IPS-NIHi11 (cell line): ENCODE results near the gene SLFN5.
"Not testable (repeated sequence)": the region's sequence is repeated elsewhere in the genome, so short reads cannot be mapped to it uniquely, and the experiment has no call there.

ENCODE experiments used
- DNase-seq: peaks from one replicate; pipeline ENCODE4 v3.0.0; 2012; ENCODE audit warnings: mixed read lengths, low spot score

The SLFN5 gene

DNA sequence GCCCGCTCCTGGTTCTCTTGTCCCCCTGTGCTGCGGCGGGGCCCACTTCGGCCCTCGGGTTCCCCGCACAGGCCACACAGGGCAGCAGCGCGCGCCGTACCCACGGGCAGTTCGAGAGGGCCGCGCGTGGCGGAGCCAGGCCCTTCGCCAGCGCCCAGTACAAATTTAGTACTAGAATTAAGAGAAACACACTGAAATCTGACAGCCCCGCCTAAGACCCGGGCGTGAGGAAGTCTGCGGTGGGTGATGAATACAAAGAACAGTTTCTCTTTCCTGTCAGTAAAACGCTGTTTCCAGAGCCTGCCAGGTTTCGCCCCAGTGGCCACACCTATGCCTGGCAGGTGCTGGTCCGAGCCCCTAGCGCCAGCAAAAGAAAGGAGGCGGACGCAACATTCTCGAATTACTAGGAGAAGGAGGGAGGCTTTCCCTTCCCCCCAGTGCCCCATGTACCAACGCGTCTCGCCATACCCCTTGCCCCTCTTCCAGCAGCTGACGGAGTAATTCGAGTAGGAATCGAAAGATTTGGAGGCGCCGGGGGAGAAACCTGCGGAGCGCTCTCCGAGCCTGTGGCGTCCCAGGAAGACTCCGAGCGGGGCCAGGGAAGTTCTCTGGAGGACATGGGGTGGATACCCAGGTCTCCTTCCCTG is 591 bp upstream of the SLFN5 start:
- peak; percentile 90 for DNase-seq

DNA sequence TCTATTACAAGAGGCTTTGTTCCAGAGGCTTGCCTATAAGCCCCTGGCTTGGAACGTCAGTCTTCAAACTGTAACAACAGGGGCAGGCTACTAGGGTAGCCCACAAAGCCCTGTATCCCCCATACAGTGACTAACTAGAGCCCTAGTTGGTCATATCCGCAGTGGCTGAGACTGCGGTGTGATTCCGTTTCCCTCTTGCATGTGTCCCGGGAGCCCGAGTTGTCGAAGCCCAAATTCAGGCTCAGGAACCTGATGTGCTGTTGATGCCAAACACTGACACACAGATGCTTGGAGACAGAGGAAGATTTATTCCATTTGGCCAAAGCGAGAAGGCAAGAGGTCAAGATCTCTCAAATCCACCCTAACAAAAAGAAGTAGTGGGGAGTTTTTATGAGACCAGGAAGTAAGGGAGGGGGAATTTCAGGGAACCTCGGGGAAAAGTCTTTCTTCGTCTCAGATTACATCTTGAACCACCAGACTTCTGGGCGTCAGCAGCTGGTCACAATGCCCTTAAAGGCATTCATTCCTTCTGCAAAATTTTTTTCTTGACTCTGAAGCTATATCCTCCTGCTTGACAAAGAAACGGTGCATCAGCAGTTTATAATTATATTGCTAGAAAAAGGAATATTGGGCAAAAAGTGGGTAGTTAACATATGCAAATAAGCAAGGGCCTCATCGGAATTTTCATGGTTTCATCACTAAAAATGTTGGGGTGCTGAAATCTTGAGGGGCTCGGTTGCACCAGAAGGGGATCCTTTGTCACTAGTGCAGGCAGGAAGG is 879 bp downstream of the SLFN5 start:
- DNase-seq, result peak; percentile 17

DNA sequence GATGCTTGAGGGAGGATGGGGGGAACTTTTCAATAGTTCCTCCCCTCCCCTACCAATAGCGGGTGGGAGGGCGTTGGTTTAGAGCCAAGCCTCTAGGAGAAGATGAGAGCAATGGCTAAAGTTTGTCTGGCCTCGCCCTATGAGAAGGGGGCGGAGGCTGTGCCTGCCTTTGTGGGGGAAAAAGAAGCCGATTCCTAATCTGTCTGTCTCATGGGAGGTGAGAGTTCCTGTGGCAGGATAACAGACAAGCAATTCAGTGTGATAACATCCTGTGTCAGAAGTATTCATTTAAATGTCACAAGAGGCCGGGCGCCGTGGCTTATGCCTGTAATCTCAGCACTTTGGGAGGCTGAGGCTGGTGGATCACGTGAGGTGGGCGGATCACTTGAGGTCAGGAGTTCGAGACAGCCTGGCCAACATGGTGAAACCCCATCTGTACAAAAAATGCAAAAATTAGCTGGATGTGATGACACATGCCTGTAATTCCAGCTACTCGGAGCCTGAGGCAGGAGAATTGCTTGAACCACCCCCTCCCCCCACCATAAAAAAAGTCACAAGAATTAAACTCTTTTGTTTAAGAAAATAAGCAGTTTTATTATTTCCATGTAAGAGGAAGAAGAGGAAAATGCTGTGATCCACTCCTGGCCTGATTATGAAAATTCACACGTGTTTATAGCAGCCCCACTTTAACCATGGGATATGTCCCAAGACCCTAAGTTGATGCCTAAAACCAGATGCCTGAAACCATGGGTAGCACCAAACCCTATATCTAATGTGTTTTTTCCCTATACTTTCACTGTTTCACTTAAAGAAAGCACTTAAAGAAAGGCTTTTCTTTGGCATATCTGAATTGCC is 1.7 kb downstream of the SLFN5 start:
- peak; percentile 21 for DNase-seq

DNA sequence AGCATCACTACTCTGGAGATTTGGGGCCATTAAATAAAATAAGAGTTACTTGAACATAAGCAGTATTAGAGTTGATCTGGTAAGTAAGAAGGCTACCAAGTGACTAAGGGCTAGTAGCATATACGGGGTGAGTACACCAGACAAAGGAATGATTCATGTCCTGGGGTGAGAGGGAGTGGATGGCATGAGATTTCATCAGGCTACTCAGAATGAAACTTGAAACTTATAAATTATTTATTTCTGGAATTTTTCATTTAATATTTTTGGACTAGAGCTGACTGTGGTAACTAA is 2.3 kb downstream of the SLFN5 start:
- no peak for DNase-seq

DNA sequence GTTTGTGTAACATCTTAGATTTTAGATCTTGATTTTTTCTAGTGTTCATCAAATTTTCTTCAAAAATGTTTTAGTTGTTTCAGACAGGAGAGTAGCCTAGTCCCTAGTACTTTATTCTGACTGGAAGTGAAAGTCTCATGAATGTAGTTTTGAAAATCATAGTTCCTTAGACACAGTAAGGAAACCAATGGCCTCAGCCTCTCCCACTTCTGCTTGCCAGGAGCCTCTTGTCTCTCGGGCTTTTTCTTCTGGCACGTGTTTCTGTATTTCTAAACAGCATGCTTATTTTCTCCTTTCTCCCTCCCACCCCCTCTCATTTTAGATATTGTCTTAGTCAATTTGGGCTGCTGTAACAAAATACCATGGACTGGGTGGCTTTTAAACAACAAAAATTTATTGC is 9.8 kb downstream of the SLFN5 start:
- no peak for DNase-seq

DNA sequence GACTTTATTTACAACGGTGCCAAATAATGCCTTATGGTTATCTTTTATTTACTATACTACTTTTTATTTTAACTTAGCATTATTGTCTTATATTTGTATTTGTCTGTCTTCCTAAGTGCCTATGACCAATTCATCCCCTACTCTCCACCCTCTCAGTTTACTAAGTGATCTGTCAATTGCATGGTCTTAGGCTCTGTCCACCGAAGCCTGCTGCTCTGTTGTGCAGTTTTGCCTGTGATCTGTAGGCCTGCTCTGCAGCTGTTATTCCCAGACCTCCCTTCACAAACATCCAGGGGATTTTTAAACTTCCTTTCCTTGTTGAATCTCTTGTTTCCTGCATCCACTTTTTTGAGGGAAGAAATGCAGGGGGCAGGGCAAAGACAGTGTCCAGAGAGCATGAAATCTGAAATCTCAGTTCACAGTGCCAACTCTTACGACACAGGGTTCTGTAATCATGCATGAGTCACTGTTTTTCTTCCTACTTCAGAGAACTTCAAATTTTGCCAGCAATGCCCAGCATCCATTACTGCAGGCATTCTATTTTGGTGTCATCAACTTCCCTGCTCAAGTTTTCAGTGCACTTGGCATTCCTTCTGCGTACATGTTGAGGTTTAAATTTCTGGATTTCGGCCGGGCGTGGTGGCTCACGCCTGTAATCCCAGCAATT is 11.4 kb downstream of the SLFN5 start:
- no peak for DNase-seq

DNA sequence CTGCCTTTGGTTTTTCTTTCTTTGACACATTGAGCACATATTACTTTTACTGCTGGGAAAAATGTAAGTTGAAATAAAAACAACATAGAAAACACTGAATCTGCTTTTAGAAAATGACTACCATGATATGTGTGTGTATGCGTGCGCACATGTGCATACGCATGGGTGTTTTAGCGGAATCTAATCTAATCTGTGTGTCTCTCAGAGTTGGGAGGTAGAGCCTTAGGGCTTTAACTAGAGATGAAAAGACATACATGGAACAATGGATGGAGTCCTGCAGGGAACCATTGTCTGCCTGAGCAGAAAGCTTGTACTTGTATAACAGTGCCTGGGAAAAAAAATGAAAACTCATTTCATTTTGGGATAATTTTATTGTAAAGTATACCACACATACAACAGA is 12.4 kb downstream of the SLFN5 start:
- no peak for DNase-seq

DNA sequence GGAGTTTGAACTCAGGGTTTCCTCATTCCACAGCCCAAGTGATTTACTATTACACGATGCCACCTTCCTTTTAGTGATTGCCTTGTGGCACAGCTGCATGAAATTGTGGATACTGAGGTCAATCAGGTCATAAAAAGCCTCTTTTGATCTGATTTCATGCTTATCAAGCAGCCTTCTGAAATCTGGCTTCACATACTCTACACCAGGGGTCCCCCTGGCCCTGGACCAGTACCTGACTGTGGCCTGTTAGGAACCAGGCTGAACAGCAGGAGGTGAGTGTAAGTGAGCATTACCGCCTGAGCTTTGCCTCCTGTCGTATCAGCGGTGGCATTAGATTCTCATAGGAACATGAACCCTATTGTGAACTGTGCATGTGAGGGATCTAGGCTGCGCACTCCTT is 13.8 kb downstream of the SLFN5 start:
- no peak for DNase-seq

DNA sequence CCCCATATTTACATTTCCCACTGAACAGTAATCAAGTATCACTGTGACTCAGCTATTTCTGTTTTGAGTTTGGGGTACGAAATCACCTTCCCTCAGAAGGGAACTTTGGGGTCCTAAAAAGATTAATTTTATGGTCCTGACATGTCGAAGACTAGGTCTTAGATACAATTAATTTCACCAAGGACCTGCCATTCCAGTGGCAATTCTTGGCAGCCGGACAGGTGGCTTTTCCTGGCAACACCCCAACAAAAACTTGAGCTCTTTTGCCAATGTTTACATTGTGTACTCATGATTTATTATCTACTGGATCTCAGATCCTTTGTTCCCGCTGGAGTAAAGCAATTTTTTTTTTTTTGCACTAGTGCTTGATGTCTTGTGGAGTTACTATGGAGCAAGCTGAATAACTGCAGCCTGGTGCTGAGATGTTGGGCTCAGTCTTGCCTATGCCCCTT is 14.4 kb downstream of the SLFN5 start:
- no peak for DNase-seq

DNA sequence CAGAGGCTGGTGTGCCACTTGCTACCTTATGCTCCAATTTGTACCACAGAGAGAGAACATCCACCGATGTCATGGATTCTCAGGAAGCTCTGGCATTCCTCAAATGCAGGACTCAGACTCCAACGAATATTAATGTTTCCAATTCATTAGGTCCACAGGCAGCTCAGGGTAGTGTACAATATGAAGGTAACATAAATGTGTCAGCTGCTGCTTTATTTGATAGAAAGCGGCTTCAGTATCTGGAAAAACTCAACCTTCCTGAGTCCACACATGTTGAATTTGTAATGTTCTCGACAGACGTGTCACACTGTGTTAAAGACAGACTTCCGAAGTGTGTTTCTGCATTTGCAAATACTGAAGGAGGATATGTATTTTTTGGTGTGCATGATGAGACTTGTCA is 16.1 kb downstream of the SLFN5 start:
- no peak for DNase-seq

DNA sequence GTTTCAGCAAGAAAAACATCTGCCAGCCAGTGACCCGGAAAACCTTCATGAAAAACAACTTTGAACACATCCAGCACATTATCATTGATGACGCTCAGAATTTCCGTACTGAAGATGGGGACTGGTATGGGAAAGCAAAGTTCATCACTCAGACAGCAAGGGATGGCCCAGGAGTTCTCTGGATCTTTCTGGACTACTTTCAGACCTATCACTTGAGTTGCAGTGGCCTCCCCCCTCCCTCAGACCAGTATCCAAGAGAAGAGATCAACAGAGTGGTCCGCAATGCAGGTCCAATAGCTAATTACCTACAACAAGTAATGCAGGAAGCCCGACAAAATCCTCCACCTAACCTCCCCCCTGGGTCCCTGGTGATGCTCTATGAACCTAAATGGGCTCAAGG is 22.2 kb downstream of the SLFN5 start:
- no peak for DNase-seq

DNA sequence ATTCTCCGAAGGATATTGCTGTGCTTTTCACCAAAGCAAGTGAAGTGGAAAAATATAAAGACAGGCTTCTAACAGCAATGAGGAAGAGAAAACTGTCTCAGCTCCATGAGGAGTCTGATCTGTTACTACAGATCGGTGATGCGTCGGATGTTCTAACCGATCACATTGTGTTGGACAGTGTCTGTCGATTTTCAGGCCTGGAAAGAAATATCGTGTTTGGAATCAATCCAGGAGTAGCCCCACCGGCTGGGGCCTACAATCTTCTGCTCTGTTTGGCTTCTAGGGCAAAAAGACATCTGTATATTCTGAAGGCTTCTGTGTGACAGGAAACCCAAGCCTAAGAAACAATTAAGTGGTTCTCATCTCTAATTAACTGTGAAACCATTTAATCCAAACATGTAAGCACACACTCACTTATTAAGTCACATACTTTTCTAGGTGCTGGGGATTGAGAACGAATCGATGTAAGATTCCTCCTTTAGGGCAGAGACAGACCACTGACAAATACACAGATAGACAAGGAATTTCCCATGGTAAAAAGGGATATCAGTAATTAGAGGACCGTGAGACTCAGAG is 22.8 kb downstream of the SLFN5 start:
- DNase-seq, result no peak

DNA sequence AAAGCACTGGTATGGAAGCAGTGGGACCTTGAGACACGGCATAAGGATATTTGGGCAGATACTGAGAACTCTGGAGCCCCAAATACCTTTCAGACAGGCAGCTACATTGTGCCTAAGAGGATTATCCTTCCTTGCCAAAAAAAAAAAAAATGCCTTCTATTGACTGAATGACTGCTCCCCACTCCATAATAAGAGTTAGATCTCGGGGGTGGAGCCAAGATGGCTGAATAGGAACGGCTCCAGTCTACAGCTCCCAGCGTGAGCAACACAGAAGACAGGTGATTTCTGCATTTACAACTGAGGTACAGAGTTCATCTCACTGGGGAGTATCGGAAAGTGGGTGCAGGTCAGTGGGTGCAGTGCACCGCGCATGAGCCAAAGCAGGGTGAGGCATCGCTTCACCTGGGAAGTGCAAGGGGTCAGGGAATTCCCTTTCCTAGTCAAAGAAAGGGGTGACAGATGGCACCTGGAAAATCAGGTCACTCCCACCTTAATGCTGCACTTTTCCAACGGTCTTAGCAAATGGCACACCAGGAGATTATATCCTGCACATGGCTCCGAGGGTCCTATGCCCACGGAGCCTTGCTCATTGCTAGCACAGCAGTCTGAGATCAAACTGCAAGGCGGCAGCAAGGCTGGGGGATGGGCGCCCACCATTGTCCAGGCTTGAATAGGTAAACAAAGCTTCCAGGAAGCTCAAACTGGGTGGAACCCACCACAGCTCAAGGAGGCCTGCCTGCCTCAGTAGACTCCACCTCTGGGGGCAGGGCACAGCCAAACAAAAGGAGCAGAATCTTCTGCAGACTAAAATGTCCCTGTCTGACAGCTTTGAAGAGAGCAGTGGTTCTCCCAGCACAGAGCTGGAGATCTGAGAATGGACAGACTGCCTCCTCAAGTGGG is 31.5 kb downstream of the SLFN5 start:
- not testable (repeated sequence) for DNase-seq

DNA sequence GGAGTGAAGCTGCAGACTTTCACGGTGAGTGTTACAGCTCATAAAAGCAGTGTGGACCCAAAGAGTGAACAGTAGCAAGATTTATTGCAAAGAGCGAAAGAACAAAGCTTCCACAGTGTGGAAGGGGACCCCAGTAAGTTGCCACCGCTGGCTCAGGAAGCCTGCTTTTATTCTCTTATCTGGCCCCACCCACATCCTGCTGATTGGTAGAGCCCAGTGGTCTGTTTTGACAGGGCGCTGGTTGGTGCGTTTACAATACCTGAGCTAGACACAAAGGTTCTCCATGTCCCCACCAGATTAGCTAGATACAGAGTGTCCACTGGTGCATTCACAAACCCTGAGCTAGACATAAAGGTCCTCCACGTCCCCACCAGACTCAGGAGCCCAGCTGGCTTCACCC is 35.6 kb downstream of the SLFN5 start:
- not testable (repeated sequence) for DNase-seq

DNA sequence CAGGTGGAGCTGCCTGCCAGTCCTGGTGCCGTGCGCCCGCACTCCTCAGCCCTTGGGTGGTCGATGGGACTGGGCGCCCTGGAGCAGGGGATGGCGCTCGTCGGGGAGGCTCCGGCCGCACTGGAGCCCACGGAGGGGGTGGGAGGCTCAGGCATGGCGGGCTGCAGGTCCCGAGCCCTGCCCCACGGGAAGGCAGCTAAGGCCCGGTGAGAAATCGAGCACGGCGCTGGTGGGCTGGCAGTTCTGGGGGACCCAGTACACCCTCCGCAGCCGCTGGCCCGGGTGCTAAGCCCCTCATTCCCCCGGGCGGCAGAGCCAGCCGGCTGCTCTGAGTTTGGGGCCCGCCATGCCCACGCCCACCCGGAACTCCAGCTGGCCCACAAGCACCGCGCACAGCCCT is 36.0 kb downstream of the SLFN5 start:
- DNase-seq, result not testable (repeated sequence)

DNA sequence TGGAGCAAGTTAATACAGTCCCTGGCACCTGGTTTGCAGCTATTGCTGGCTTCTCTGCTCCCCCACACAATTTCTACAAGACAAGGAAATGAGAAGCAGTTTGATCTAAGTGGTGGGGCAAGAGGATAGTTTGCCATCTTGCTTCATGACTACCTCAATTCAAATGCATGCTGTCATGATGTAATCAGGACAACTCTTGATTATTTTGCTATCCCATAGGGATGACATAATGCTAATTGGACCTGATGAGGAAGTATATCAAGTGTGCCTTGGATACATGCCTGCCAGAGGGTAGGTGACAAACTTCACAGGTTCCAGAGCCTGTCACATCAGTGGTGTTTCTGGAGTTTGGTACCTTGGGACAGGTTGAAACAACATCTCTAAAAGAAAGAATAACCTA is 40.9 kb downstream of the SLFN5 start:
- DNase-seq, result no peak

DNA sequence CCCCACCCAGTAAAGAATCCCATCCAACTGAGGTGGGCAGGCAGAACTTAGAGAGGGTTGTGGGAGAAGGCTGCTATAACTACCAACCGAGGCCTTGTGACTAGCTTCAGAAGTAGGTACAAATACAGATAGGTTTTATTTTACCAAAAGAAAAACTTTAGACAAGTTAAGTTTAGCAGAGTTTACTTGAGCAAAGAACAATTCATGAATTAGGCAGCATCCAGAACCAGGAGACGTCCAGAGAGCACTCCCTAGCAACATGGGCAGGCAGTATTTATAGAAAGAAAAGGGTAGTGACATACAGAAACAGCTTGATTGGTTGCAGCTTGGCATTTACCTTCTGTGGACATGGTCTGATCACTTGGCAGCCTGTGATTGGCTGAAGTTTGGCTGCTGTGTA is 42.1 kb downstream of the SLFN5 start:
- no peak for DNase-seq

DNA sequence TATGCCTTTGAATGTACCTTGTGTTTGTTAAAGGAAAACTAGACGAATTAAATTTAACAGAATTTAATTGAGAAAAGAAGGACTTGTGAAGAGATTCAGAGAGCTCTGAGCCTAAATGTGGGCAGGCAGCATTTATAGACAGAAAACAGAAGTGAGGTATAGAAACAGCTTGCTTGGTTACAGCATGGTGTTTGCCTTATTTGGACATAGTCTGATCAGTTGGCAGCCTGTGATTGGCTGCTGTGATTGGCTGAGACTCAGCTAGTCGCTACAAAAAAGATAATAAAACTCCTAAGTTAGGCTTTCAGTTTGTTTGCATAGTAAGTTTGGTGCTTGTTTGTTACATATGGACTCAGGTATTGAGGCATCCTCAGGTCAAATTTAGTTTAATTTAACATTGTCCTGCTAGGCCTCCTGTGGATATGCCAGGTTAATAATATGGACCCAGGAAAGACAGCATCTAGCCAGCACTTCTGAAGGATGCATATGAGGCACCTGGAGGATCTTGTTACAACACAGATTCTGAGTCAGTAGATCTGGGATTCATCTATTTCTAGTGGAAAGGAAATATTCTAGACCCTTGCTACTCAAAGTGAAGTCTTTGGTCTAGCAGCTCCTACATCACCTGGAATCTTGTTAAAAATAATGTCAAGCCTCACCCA is 43.4 kb downstream of the SLFN5 start:
- DNase-seq, result no peak

DNA sequence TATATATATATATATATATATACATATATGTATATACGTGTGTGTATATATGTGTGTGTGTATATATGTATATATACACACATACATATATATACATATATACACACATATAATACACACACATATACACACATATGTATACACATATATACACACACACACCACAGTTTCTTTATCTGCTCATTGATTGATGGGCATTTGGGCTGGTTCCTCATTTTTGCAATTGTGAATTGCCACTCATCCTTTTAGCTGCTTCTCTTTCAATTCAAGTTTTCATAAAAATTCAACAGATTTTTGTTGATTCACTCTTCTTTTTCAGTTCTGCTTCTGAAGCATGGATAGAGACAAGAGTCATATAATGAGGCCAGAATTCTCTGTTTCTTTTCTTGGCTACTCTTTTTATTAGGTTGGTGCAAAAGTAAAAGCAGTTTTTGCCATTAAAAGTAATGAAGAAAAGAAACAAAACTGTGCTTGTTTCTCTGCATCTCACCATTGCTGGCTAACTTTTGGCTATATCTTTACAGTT is 44.5 kb downstream of the SLFN5 start:
- DNase-seq, result no peak

DNA sequence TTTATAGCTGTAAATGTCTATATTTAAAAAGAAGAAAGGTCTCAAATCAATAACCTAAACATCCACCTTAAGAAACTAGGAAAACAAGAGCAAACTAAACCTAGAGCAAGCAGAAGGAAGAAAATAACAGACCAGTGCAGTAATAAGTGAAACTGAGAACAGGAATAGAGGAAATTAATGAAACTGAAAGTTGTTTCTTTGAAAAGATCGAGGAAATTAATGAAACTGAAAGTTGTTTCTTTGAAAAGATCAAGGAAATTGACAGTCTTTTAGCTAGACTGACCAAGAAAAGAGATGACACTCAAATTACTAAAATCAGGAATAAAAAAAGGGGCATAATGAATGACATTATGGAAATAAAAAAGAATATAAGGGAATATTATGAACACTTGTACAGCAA is 46.4 kb downstream of the SLFN5 start:
- DNase-seq, result no peak
